UCSD-AML1 (cell line): Measurements from ENCODE around the gene ADAM20.
"Not testable (repeated sequence)": the region's sequence is repeated elsewhere in the genome, so short reads cannot be mapped to it uniquely, and the experiment has no call there.

Experiments used
- DNase-seq: peaks from one replicate; lab custom pipeline; 2025; ENCODE audit not compliant: unreplicated experiment; lab: John Stamatoyannopoulos, UW

Gene ADAM20

DNA sequence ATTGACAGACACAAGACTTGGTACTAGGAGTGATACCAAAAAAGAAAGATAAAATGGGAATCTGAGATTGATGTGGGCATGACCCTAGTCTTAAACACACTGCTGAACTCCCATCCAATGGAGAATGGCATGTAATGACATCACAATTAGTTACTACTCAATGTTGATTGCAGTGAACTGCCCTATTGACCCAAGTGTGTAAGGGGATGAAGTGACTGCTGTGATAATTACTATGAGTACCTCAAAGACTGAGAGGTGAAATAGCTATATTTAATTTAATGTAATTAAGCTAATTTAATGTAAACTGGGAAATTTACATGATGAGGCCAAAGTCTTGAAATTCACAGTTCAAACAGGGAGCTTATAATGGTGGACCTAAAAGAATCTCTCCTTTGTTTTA, at the start of gene ADAM20:
TSS of gene ADAM20 (minus strand) at position 101 of the 400 bp plus-strand sequence. CDS start 10,247 bp downstream, outside the sequence.
- DNase-seq: no peak

GRCh38 chr14:70576891-70577290, 42.1 kb upstream of the ADAM20 start:
- DNase-seq: no peak

GRCh38 chr14:70573050-70573449, 38.2 kb upstream of the ADAM20 start:
- DNase-seq: no peak

DNA sequence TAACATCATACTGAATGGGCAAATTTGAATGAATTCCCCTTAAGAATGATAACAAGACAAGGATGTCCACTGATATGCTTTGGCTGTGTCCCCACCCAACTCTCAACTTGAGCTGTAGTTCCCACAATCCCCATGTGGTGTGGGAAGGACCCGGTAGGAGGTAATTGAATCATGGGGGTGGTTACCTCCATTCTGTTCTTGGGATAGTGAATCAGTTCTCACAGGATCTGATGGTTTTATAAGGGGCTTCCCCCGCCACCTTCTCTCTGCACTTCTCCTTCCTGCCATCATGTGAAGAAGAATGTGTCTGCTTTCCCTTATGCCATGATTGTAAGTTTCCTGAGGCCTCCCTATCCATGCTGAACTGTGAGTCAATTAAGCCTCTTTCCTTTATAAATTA, 36.3 kb upstream of the ADAM20 start:
- DNase-seq: no peak

DNA sequence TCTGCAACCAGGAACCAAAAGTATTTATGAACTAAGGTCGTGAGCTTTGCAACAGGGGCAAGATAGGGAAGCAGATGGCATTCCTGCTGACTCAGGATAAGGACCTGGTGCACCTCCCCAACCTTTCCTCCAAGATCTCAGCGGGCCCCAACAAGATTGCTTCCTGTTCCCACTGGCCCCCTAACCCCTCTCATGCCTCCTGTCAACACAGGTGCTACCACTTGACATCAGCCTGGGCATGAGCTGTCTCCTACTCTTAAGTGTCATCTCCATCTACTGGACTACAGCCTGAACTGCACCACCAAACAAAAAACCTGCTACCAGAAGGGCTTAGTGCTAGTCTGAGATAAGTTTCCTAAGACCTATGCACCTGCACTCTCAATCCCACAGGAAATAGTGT, 33.0 kb upstream of the ADAM20 start:
- DNase-seq: peak; percentile 13

GRCh38 chr14:70563869-70564268, 29.1 kb upstream of the ADAM20 start:
- no peak for DNase-seq

DNA sequence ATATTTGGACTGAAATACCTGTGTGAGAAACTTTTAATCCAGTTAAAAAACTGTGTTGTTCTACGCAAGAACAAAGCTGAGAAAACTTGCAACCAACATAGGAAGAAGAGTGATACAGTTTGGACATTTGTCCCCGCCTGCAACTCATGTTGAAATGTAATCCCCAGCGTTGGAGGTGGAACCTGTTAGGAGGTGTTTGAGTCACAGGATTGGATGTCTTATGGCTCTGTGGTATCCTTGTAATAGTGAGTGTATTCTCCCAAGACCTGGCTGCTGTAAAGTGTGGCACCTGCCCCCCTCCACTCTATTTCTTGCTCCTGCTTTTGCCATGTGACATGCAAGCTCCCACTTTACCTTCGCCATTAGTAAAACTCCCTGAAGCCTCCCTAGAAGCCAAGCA, 28.6 kb upstream of the ADAM20 start:
- no peak for DNase-seq

DNA sequence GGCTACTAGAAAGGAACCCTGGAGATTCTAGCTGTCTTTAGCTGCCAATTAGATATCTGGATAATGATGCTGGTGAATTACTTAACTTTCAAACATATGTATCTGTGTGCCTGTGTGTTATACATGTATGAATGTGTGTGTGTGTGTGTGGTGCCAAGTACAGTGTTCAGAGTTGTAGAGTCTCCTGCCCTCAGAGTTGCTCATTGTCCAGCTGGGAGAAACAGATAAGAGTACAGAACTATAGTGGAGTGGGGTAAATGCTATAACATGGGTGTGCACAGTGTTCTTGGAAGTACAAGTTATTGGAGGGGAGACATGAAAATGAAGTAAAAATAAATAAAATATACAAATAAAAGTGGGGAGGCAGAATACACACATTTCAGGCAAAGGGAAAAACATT, 23.6 kb upstream of the ADAM20 start:
- no peak for DNase-seq

- no peak for DNase-seq
Measured at GRCh38 chr14:70555890-70556289, 21.1 kb upstream of the ADAM20 start.

DNA sequence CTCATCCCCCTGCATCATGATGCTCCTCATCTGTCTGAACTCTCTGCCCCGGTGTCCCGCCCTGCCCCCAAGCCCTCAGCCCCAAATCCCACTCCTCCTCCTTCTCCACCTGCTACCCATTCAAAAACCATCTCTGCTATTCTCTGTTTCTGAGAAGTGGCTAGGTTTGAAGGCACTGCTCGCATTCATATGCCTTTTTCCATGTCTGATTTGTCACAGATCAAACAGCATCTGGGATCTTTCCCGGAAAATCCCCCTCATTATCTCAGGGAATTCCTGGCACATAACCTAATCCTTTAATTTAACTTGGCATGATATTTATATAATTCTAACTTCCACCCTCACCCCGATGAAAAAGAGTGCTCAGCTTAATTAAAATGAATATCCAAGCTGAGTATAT, 3.3 kb upstream of the ADAM20 start:
- DNase-seq: no peak

DNA sequence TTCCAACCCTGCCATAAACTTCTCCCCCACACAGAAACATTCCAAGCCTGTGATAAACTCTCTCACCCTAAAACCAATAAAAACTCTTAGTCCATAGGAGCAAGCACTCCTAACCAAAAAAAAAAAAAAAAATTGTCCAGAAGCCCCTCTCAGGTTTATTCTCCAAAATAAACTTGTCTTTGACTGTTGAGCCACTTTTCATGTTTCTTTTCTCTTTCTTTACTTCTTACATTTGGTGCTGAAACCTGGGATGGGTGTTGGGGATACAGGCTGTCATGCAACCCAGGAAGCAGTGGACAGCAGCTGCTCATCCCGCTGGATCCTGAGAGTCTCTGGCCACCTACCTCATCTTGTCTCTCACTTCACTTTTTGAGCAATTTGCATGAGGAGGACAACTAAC, 2.0 kb upstream of the ADAM20 start:
- no peak for DNase-seq

- DNase-seq: no peak
Measured at GRCh38 chr14:70530417-70530816, 4.4 kb downstream of the ADAM20 start.

- no peak for DNase-seq
Measured at GRCh38 chr14:70527501-70528105, 7.2 kb downstream of the ADAM20 start.

GRCh38 chr14:70525691-70526090, 9.1 kb downstream of the ADAM20 start:
- no peak for DNase-seq

DNA sequence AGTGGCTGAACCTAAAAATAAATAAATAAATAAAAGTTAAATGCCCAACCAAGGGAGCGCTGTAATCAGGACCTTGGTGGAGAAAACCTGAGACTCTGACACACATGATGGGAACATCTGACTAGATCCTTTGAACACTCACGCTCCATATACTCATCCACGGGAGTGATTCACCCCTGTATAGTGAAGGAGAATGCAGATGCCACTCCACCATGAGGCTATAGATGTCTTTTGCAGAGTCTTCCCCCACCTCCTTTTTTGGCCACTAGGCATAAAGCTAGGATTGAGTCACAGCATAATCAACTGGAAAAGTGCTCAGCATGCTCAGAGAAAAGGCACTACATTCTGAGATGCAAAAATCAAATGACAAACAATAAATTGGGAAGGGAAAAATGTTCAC, 19.0 kb downstream of the ADAM20 start:
- DNase-seq: no peak

DNA sequence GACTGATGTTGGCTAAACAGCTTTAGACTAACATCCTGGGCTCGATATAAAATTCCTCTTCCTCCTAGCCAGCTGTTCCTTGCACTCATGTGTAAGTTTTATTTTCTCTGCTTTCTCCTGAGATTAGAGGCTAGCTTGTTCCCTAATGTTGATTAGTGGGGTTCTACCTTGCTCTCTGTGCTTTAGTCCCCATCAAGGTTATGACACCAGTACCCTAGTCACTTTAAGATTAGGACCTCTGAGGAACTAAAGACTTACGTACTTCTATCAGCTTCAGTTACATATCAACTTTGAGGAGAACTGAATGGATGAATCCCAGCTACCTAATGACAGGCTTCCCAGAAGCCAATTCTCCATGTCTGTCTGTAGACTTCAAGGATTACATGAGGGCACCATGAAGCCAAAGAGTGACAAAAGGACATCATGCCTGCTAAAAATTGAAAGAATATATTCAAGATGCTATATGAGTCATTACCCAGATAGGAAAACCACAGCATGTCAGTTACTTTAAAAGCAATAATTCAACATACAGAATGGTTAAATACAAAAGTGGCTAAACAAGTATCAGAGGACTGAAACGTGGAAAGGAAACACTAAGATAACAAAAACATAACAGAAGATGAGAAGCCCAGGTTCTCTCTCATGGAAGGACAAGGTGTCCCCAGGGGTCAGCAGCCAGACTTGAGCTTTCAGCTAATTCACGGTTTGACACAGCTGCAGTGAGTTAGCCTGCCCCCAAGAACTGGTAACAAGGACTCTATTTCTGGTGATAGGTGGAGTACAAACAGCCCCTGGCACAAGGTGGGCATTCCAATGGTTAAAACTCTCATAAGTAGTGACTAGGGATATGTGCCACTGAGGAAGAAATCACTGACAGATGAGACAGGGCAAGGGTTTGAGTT, 20.4 kb downstream of the ADAM20 start:
- DNase-seq: no peak

DNA sequence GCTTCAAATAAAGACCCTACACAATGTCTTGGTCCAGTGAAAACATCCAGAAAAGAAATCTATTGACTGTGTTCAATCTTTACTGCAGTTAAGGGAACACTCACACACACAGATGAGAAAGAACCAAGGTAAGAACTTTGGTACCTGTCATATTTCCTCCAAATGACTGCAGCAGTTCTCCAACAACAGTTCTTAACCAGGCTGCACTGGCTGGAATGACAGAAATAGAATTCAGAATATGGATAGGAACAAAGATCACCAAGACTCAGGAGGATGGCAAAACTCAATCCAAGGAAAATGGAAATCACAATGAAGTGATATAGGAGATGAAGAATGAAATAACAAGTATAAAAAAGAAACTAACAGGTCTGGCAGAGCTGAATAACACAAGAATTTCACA, 36.6 kb downstream of the ADAM20 start:
- DNase-seq: no peak

GRCh38 chr14:70489579-70490200, 45.1 kb downstream of the ADAM20 start:
- DNase-seq: no peak

DNA sequence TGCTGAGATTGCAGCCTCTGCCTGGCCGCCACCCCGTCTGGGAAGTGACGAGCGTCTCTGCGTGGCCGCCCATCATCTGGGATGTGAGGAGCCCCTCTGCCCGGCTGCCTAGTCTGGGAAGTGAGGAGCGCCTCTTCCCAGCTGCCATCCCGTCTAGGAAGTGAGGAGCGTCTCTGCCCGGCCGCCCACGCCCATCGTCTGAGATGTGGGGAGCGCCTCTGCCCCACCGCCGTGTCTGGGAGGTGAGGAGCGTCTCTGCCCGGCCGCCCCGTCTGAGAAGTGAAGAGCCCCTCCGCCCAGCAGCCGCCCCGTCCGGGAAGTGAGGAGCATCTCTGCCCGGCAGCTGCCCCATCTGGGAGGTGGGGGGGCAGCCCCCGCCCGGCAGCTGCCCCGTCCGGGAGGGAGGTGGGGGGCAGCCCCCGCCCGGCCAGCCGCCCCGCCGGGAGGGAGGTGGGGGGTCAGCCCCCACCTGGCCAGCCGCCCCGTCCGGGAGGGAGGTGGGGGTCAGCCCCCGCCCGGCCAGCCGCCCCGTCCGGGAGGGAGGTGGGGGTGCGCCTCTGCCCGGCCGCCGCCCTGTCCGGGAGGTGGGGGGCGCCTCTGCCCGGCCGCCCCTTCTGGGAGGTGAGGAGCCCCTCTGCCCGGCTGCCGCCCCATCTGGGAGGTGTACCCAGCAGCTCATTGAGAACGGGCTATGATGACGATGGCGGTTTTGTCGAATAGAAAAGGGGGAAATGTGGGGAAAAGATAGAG, 57.3 kb downstream of the ADAM20 start:
- DNase-seq: not testable (repeated sequence)

DNA sequence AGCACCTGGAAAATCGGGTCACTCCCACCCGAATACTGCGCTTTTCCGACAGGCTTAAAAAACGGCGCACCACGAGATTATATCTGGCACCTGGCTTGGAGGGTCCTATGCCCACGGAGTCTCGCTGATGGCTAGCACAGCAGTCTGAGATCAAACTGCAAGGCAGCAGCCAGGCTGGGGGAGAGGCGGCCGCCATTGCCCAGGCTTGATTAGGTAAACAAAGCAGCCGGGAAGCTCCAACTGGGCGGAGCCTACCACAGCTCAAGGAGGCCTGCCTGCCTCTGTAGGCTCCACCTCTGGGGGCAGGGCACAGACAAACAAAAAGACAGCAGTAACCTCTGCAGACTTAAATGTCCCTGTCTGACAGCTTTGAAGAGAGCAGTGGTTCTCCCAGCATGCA, 59.3 kb downstream of the ADAM20 start:
- DNase-seq: not testable (repeated sequence)

DNA sequence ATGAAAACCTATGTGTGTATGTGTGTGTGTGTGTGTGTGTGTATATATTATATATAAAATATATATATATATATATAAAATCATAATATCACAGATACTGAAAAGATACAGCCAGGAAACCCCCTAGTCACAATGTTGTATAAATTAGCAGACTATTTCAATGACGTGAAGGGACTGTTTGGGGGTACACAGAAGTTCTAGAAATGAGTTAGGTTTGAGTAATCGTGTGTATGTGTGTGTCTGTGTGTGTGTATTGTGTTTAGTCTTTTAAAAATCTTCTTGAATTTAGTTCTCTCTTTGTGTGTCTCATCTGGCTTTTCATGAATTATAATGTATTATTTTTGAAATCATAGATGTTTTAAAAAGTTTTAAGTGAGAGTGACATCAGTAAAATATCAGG, 61.0 kb downstream of the ADAM20 start:
- no peak for DNase-seq
